ENCODE measurements around the gene MACROD1. TPM values are rescaled to one million over a fixed set of nuclear protein-coding genes. Genes with fewer than 3 reads are reported as not detected.
A peak's percentile ranks its signal among the peaks of the same experiment; 100 is the strongest.

Gene MACROD1
- total RNA-seq, 1 donor from 2014 or later, result 19.3 TPM

DNA sequence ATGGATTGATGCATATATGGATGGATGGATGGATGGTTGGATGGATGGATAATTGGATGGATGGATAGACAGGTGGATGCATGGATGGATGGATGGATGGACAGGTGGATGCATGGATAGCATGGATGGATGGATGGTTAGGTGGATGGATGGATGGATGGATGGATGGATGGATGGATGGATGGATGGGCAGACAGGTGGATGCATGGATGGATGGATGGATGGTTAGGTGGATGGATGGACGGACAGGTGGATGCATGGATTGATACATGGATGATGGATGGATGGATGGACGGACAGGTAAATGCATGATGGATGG, 52.5 kb downstream of the MACROD1 start:
- DNase-seq (ENCODE audit: low spot score), result no peak

DNA sequence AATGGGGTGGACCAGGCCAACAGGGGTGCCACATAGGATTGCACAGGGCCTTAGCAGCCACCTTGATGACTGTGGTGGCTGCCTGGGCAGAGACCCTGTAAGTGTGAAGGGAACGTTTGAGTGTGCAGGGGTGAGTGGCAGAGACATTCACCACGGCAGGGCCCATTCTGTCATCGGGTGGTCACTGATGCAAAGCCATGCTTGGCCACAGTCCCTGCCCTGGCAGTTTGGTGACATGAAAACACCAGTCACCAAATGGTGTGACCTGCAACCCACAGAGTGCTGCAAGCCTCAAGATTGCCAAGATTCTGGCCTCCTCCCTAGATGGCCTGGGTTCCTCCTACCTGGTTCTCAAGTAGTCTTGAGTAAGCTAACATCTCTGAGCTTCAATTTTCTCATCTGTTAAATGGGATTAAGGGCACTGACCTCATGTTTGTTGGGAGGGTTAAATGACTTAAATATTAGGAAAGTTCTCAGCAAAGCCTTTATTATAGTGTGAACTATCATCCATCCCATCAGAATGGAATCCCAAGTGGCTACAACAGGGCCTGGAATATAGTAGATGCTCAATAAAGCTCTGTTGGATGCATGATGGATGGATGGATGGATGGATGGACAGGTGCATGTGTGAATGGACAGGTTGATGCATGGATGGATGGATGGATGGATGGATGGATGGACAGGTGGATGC, 53.0 kb downstream of the MACROD1 start:
- DNase-seq (ENCODE audit: low spot score), result no peak

DNA sequence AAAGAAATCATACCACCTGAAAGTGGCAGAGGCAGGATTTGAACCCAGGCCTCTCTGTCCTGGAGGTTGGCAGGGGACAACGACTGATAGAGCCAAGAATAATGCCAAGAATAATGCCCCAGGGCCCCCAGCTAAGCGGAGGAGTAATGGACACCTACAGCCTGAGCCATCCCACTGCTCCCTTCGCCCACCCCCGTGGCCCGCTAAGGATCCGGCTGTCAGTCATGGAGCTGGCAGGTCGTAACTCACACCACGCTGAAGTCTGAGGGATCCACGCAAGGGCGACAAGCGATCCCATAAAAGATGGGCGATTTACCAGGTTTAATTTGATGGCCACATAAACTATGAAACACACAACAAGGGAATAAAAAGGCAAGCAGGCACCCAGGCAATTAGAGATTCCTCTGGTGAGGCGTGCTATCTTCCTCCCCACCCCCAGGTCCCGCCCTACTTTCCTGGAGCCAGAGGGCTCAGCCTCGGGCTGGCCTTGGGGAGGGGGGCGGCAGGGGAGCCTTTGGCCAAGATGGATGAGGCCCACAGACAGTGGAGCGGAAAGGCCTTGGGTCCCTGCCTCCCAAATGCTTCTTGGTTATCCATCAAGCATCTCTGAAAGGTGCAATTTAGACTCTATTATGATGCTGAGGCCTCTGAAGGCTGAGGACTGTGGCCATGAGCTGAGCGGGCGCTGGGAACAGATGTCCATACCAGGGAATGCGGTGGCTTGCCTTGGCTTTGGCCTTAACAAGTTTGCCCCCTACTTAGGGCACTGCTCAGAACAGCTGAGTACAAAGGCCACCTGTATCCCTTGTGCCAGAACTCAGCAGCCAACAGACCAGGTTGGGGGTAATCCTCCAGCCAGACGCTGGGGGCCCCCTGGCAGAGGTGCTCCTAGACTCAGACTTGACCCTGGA, 55.2 kb downstream of the MACROD1 start:
- DNase-seq (ENCODE audit: low spot score), result no peak

DNA sequence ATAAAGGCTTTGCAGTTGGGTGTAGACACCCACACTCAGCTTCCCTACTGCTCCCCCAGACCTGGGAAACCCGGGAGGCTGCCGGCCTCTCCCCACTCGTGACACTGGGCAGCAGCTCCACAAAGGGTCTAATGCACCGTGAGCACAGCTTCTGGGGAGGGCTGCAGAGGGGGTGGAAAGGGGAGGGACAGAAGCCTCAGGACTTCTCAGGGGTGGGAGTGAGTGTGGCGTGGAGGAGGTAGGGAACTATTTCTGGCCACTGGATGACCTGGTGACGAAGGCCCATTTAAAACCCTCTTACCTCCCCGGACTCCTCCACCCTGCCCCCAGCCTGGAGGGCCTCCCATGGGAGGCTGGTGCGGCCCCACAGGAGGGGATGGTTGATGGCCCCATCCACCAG, 56.6 kb downstream of the MACROD1 start:
- no peak for DNase-seq (ENCODE audit: low spot score)

DNA sequence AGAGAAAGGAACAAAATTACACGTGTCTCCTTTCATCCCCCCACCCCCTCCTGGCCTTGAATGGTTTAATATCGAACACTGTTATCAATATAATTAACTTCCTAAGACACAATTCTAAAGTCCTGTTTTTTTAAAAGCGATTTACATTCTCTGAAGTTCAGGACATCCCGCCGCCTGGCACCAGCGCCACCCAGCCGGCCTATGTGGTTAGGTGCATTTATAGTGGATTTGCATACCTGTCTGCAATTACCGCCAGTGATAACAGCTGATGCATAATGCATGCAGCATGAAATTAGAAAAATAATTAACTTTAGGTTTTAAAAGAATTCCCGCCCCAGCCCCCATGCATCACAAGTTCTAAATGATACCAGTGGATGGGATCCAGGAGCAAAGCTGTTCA, 58.6 kb downstream of the MACROD1 start:
- DNase-seq (ENCODE audit: low spot score), result no peak

DNA sequence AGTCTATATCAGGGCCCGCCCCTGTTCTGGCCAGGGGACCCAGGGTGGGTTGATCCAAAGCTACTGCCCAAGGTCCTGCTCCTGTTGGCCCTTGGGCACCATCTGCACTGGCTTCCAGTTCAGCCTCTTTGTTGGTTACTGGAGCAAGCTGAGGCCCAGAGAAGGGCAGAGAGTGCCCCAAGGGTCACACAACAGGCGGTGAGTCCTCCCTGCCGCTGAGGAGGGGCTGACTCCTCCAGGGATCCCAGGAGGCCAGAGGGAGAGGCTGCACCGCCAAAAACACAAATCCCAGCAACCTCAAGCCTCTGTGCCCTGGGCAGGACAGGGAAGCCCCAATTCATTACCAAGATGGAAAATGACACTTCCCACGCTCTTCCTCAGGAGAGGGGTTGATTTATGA, 61.3 kb downstream of the MACROD1 start:
- DNase-seq (ENCODE audit: low spot score), result no peak

DNA sequence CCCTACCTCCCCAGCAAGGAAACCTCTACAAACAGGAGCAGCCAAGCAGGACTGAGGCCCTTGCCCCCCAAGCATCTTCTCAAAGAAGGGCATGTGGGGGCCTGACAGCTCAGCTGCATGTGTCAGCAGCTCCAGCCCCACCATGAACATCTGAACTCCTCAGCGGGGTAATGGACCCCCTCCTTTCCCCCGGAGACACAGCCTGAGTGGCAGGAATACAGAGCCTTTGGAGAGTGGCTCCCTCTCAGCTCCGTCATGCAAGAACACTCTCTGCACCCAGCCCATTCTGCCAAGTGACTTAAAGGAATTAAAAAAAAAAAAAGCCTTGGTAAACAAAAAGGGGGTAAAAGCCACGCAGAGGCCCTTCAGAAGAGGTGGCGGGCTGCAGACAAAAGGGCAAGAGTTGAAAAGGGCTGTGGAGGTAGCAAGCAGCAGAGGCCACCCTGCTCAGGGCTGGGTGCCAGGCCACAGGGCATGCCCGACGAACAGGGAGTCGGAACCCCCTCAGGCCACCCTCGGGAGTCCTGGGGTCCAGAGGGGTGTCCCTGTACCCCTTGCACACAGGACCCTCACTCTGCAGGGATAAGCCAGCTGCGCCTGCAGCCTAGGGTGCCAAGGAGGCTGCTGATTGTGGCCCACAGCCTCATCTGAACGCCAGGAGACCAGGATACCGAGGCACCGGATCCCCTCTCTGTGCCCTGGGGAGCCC, 62.5 kb downstream of the MACROD1 start:
- no peak for DNase-seq (ENCODE audit: low spot score)

DNA sequence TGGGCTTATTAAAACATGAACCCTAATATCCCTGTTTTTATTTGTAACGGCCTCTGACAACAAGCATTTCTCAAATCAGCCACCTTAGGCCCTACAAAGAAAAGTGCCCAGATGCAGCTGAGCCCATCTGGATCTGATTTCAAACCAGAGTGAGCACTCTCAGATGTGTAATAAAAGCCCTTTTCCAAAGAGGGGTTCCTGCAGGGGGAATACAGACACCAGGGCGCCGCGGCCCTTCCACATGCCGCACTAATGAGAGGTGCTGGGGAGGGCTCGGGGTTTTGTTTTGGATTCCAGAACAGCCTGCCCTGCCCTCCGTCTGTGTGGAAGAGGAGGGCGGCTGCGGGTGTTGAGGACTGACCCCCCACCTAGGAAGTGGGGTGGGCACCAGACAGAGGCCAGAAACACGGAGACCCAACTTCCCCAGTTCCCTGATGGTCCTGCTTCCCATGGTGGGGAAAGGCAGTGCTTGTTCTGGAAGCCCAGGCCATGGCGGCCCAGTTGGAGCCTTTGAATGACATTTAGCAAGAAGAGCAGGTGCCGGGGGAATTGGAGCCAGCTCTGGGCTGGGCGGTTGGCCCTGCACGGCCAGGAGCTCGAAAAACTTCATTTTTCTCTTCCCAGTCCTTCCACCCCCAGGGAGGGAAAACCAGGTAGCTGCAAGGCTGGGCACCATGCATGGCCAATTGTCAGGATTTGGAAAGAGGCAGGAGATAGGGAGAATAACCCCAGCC, 63.7 kb downstream of the MACROD1 start:
- no peak for DNase-seq (ENCODE audit: low spot score)

DNA sequence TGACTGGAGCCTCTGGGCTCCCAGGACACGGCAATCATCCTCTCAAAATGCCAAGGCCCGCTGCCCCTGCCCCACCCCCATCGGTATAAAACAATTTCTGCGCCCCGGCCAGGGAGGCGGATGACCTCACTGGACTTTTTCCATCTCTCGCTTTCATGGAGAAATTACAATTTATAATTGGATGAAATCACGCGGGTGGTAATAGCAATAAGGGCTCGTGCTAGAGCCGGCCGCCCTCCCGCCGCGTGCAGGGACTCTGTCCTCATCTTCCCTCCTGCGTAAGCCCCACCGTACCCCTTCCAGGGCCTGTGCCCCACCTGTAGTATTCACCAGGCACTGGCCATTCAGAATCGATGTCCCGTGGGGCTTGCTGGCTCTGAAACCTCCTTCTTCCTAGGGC, 64.5 kb downstream of the MACROD1 start:
- DNase-seq (ENCODE audit: low spot score), result no peak

DNA sequence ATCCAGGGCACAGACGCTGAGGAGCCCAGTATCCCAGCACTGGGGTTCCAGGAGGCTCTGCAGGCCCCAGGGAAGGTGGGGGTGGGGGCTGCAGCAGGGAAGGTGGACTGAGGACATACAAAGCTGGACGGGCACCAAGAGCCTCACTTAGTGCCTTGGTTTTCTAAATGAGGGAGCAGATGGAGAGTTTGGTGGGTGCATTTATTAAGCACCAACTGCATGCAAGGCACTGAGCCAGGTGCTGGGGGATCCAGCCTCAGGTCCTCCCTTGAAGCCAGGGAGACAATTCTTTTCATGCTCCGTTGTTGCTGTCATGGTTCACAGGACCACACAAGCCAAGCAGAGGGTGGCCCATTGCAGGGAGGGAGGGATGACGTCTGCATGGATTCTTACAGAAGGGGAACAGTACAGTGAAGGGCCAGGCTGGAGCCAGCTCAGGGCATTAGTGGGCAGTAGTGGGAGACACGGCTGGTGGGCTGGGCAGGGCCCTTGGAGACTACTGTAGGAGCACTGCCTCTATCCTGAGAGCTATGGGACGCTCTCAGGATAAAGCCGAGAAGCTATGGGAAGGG, 65.0 kb downstream of the MACROD1 start:
- DNase-seq (ENCODE audit: low spot score), result no peak

DNA sequence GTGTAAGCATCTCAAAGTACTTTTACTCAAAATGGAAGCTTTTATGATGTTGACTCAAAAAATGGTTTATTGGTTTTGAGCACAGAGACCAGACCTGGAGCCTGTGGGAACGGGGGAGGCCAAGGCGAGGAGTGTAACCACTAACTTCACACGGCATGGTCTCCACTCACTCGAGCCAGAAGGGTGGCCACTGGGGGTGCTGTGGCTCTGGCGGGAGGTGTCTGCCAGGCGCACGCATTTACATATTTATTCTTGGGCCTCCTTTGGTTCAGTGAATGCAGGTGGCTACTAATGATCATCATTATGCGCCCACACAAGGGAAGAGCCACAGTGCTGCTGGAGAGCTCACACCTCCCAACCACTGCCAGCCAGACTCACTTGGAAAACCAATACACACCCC, 65.6 kb downstream of the MACROD1 start:
- DNase-seq (ENCODE audit: low spot score), result no peak

DNA sequence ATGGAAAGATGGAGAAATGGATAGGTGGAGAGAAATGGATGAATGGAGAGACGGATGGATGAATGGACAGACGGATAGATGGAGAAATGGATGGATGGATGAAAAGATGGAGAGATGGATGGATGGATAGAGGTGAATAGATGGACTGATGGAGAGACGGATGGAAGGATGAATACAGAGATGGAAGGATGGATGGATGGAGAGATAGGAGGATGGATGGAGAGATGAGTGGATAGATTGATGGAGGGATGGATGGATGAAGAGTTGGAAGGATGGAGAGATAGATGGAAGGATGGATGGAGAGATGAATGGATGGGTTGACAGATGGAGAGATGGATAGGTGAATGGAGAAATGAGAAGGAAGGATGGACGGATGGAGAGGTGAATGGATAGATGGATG, 66.5 kb downstream of the MACROD1 start:
- DNase-seq (ENCODE audit: low spot score), result no peak

DNA sequence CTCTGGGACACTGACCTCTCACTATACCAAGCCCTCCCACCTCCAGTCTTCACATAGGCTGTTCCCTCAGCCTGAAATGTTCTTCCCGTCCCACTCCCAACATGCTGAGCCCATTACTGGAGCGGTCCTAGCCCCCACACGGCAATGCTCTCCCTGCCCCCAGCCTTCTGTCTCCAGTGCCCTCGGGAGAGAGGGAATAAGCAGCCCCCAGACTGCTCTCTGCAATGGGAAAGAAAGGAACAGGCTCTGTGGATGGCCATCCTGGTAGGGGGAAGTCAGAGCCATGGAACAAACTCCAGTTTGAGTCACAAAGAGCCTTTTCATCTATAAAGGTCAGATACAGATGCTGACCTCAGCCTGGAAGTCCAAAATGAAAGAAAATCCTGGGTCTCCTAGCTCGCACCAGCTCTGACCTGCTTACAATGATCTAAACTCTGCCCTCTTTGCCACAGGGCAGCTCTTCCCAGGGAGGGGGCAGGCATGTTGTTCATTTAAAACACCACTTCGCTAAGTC, 67.5 kb downstream of the MACROD1 start:
- DNase-seq (ENCODE audit: low spot score), result no peak

DNA sequence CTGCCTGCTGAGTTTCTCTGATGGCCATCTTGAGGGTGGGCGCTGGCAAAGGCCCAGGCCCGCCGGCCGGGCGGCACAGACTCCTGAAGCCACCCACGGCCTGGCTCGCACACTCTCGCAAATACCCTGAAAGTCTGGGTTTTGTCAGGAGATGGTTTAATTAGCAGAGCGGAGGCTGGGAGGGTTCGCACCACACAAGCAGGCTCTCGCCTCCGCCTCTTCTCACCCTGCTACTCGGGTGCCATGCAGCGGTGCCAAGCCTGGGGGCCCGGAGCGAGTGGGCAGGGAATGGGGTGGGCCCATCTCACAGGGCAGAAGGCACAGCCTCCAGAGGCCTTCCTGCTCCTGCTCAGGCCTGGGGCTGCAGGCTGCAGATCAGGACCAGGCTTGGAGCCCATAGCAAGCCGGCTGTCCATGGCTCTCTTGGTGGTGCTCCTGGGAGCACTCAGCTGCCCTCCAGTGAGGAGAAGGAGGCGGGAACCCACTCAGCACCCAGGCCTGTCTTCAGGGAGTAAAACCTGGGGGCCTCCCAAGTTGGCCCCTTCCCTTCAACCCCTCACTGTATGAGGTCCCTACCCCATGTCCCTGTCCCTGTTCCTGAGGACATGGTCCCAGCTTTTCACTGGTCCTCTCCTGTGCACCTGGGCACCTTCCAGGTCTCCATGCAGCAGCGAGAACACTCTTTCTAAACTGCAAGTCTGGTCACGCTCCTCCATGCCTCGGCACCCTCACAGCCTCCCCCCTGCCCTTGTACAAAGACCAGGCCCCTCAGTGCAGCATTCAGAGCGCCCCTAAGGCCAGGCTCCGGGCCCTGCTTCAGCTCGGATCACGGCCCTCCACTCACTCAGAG, 68.2 kb downstream of the MACROD1 start:
- DNase-seq (ENCODE audit: low spot score), result no peak

DNA sequence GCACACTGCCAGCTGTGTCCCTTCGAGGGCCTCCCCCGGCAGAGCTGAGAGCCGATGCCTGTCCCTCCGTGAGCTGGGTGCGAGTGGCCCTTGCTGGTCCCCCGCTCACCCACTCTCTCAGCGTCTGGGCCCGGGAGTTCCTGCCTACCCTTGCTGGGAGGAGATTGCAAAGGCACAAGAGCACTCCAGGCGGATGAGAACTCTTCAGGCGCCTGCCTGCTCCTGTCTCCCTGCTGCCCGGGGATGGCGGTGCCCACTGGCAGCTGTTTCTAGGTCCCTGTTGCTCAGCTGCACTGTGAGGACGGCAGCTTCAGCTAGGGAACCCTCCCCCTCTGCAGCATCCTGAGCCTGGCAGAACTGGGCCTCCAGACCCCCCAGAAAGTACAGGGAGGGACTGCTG, 69.1 kb downstream of the MACROD1 start:
- DNase-seq (ENCODE audit: low spot score), result no peak

DNA sequence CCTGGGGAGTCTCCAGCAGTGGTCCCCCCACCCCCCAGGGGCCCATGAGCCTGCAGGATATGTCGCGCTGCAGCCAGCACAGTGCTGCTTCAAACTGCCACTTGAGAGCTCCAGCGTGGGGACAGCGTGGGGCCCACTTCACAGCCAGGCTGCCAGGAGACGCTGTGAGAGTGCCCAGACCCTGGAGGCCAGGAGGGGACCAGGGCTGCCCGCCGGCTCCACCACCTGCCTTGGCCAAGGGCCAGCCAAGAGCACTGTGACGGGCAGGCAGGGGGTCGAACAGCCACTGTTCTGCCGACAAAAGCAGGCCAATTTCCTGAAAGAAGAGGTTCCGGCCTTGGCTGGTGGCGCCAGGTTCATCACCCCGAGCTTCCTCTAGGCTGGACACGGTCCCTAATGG, 70.0 kb downstream of the MACROD1 start:
- DNase-seq (ENCODE audit: low spot score), result no peak

DNA sequence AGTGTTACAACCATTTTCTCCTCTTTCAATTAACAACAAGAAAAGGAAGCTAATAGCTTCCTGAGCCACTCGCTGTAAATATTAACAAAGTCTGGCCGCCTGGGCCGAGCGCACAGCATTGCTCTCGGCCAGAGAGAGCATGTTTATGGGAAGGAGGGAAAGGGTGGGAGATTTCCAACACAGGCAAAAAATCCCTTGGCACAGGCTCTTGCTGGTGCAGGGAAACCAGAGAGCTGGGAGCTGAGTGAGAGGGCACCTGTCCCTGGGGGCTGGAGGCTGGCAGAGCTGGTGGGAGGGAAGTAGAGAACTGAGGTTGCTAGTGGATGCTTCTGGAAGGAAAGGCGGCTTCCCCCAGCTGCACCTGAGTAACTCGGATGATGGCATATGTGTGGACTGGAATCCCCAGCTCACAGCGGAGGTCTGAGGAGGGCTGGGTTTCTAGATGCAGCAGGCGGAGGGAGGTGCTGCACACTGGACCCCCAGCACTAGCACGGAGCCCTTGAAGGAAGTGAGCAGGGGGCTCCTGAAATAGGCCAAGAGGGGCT, 70.6 kb downstream of the MACROD1 start:
- no peak for DNase-seq (ENCODE audit: low spot score)

DNA sequence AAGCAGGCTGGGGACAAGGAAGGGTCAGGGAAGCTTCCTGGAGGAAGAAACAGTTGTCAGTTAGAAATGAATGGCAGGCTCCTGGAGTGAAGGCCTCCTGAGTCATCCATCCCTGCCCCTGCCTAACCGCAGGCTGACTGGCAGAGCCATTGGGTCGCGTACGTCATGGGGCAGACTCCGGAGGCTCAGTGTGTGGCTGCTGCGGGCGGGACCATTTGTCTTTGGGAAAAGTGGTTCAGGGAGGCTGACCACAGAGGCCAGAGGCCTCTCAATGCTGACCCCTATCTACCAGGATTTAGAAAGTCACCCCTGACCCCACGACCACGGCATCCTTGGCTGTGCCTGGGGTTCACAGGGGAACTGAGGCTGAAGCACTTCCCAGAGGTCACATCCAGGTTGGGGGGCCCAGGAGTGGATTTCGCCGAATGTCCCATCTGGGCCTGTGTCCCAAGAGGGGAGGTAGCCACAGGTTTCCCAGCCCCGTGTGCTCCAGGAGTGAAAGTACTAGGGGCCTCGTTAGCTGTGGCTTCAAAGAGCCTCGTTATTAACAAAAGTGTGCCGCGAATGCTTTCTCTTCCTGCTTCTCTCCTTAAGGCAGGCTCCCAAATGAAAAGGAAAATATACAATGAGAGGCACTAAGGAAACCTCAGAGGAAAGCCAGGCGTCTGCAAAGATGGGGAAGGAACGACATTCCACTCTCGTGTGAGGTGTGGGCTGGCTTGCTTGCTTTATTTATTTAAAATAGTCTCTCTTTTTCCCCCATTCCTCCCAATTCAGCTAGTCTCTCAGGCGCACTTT, 71.3 kb downstream of the MACROD1 start:
- peak; percentile 55 for DNase-seq (ENCODE audit: low spot score)

DNA sequence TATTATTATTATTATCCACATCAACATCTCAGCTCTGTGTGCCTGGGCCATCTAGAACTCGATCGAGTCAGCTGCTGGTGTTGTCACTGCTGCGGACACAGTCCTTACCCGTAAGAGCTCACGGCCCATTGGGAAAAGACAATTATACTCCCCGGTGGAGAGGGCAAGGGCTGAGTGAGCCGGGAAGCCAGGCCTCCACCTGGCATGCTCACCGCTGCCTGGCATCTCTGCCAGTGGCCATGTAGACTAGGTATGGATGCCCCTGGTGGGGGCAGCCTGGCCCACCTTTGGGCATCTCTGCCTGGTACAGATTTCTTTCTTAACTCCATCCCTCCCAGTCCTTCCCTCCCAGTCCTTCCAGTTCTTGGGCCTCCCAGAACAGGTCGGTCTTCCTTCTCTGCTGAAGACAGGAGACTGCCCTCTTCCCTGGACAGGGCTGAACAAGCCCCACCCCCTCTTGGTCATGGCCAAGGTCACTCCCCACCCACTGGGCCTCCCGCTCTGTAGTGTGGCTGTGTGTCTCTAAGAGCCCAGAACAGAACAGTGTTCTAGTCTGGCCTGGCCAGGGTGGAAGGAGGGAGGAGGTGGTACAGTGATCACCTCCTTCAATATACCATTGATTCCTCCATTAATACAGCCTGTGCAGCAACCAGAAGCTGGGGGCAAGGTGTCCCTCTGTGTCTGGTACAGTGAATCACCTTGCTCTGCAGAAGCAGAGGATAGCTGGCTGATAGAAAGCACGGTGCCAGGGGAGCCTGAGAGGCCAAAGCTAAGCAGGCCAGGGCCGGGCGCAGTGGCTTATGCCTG, 72.5 kb downstream of the MACROD1 start:
- DNase-seq (ENCODE audit: low spot score), result no peak
